Activated gamma-delta T cell treated with anti-CD3 and anti-CD28 coated beads, Interleukin-2, amount 50 U/mL, for 16 hours (primary cell): ENCODE measurements around the gene ZNF804B.

ENCODE experiments used
- DNase-seq: peaks from one replicate; pipeline ENCODE4 v3.0.0-alpha.2; 2020; ENCODE audit warnings: low read depth

ZNF804B gene

DNA sequence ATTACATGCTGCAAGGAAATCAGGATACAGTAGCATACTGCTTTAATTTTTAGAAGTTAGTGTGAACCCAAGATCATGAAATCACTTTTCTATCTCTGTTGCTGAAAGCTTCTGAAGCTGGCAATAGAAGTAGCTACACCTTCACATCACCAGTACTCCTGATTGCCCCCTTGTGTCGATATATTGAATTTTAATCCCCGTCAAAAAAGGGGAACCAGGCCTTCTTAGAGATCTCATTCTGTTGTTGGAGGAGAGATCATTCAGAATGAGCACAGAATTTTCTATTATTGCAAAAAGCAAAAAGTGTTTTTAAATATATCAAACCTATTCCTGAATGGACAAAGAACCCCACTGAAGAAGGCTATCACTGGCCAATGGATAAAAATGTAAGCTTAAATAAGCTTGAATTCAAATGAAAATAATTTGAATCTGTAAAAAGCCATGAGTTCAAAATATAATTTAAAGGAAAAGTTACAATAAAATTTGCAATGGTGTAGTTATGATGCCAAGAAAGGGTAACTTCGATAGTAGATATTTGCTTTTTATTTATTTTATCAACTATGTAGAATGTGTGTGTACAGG, 75.7 kb downstream of the ZNF804B start:
- DNase-seq, result no peak

DNA sequence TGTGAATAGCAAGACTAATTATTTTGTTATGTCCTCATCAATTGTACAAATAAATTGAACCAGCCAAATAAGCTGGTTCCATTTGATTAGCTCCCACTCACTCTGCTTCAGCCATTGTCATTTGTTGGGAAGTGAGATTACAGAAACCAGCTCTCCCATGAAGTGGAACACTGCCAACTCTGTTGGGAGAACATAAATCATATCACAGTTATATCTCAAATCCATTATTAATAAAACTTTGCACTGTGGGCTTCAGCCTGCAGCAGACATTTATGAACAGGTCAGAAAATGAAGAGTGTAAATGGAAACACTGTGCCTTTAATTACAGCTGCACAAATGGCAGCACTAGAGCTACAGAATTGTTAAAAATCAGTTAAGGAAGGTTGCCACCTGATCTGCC, 82.7 kb downstream of the ZNF804B start:
- no peak for DNase-seq

DNA sequence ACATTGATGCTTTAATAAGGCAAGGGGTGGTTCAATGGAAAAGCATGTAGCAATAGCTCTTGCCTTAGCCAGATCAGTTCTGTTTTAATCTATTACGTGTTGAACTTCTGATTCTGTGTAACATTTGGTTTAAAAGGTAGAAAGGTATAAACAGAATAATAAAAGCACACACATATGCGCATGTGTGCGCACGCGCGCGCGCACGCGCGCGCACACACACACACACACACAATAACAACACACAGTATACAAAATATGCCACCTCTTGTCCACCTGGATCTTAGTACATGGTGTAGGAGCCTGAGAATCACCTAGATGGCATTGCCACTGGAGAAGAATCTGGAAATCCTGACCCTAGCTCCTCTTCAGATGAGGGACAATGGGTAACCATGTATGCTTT, 85.6 kb downstream of the ZNF804B start:
- DNase-seq, result no peak

DNA sequence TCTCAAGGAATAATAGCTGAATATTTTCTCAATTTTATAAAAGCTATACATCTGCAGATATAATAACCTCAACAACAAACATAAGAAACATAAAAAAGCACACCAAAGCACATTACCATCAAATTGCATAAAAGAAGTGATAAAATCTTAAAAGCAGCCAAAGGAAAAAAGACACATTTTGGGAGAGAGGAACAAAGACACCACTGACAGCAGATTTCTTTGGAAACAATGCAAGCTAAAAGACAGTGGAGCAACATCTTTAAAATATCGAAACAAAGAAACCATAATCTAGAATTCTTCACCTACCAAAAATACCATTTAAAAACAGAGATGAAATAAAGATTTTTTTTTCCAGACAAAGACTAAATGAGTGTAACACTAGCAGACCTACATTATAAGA, 91.7 kb downstream of the ZNF804B start:
- DNase-seq, result no peak

DNA sequence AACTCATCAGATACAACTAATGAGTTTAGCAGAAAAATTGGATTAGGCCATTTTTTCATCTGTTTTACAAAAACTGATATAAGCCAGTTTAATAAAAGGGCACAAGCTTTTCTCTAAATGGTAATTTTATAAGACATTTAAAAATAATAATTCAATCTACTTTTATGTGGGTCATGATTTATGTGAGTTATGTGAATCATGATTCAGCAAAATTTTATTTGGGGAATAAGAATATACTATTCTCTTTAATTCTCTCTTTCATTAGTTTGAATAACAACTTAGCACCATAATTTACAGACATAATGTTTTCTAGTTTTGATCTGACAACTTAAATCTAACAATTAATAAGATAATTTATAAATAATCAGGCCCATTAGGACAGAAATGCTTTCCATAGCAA, 99.8 kb downstream of the ZNF804B start:
- DNase-seq, result no peak

DNA sequence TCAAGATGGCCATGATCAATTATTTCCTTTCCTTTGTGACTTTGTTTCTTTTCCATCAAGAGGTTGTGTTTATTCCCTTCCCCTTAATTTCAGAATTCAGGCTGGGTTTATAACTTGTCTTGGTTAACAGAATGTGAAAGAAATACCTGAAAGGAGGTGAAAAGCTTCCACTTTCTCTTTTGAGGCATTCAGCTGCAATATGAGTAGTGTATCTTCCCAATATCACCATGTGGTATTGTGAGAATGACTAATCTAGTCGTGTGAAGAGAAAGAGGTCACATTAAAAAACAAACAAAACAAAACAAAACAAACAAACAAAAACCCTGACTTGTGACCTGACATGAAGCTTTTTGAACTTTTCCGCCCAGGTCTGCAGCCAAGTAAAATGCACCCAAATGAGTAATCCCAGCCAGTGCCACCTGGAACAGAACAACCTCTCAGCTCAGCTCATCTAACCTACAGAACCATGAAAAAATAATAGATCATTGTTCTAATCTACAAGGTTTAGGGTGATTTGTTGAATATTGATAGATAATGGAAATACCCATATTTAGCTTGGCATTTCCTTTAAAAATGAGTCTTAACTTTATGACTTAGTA, 106.9 kb downstream of the ZNF804B start:
- DNase-seq, result no peak

DNA sequence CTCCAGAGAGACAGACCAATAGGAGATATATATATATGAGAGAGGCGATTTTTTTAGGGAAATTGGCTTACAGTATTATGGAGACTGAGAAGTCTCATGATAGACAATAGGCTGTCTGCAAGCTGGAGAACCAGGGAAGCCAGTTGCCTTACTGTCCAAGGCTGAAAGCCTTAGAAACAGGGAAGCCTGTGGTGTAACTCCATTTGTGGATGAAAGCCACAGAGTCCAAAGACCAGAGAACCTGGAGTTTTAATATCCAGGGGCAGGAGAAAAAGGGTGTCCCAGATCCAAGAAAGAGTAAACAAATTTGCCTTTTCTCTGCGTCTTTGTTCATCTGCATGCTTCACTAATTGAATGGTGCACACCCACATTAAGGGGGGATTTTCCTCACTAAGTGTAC, 107.7 kb downstream of the ZNF804B start:
- no peak for DNase-seq

DNA sequence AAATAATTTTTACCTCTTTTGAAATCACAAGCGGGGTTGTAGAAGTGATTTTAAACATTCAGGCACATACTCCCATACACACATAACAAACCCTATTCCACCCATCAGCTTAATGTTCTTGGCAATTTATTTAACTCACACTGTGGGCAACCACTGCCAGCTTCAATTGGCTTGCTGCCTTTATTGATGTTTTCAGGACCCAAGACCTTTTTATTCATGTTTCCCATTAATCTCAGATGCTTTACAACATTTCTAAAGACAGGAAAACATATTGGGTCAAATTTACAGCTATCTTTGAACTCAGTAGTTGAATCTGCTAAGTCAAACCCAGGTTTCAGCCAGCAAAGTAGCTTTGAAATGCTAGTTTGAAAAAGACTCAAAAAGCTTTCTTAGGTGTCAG, 109.0 kb downstream of the ZNF804B start:
- no peak for DNase-seq

DNA sequence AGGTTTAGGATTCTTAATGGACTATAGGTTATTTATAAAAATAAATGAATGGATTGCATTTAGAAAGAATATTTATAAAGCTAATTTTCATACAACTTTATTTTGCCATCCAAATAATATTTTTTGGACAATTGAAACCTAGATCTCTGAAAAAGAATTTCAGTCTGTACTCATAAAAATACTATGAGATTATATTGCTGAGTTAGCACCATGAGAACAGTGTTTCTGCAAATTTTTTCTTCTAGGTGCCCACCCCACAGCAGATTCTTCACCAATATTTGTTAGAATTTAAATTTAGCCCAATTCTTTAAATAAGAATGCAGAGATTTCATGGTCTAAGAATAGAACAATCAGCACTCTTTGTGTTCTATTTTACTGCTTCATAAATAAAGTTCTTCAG, 121.6 kb downstream of the ZNF804B start:
- DNase-seq, result no peak

DNA sequence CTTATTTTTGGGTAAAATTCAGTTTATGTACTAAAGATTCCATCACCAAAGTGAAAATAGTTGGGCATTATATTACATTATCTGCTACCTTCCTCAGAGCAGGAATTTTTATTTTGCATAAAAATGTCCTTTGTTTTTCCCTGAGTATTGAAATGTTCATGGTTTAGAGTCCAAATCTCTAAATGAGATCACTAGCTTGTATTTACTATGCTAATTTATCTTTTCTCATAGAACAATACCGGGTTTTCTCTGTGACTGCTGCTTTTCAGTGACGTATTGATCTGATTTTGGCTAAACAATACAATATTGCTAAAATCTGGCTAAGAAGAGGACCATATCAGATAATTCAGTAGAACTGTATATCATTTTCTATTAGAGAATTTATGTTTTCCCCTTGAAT, 125.6 kb downstream of the ZNF804B start:
- no peak for DNase-seq

DNA sequence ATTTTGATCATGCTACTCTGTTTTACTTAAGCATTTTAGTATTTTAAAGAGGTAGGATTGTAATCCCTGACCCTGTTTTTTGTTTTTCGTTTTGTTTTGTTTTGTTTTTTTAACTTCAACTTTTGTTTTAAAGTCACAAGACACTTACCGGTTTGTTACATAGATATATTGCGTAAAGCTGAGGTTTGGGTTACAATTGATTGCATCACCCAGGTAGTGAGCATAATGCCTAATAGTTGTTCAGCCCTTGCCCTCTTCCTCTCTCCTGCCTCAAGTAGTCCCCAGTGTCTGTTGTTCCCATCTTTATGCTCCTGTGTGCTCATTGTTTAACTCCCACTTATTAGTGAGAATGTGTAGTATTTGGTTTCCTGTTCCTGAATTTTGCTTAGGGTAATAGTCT, 129.2 kb downstream of the ZNF804B start:
- DNase-seq, result no peak

DNA sequence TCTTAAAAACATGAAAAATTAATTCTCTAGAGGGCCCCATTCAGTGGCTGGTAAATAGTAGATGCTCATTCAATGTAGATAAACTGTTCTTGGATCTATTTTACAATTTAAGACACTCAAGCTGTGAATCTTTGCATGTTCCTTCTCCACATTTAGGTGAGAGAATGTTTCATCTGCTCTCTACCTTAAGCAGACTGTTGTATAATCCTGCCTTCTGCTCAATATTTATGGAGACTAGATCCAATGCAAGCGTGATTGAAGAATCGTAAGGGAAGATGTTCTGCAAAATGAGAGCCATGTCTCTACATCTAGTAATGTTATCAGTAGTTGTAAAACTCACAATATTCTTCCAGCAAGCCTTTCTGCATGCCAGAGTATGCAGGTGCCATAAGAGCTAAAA, 151.0 kb downstream of the ZNF804B start:
- DNase-seq, result no peak

DNA sequence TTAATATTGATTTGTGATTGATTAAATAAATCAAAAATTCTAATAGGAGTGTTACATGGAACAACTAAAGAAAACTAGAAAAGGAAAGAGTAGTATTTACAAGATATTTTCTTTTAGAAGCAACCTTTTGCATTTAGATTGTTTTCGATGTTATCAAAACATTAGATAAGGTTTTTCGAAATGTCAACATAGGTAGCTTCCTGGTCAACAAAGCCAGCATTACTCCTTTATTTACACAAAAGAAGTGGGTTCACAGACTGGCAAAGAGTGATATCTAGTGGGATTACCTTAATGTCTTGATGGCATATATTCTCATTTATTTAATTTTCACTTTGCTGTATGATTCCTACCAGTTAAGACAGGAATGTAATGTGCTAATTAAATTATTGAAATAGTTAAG, 153.4 kb downstream of the ZNF804B start:
- DNase-seq, result no peak

DNA sequence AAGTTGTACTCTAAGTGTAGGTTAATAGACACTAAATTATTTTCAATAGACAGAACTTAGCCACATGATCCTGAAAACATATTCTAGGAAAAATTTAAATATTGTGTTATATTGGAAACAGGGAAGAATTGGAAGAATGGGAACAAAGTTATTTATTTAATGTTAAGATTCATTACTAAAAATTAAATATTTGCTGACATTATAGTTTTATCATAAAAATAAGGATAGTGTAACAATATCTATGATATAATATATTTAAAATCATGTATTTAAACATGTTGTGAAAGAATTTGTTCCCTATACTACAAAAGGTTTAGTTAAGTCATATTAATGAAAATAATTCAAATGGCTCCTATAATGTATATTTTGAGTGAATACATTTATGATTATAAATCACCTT, 156.1 kb downstream of the ZNF804B start:
- no peak for DNase-seq

DNA sequence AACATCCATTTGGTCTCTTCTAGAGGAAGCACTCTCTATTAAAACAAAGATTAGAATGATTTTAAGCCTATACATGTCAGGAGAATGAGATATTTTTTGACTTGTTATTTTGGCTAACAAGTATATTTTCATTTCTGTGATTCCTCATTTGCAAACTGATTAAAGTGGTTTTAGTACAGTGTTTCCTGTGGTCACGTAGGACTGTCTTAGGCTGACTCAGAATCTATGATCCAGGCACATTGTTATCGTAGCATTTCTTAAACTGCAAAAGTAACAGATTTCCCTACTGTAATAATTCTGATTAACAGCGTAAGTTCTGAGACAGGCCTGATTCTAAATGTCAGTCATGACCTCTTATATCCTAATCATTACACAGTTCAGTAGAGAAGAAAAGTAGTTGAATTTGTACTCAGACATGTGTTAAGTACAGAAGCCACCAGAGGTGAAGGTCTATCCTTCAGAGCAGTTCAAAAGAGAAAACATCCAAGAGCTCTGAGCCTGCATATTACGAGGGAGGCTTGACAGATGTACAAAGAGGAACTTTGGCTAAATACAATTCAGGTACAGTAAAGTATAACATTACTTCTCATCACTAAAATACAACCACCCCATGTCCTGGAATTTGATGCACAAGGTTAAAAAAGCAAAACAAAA, 160.1 kb downstream of the ZNF804B start:
- DNase-seq, result no peak

DNA sequence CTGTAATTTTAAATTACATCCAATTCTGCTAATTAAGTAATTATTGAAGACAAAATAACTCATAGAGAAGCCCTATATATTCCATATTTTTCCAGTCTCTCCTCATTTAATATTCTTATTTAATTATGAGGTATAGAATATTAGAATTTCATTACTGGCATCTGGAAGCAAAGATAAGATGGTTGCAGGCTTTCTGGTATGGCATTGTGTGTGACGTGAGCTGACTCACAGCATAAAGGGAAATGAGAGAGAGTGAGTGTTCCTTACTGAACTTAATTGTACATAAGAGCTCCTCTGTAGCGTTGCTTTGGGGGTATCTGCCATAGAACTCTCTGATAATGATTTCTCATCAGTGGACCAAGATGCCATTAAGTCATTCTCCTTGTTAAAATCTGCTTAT, 163.4 kb downstream of the ZNF804B start:
- DNase-seq, result no peak

DNA sequence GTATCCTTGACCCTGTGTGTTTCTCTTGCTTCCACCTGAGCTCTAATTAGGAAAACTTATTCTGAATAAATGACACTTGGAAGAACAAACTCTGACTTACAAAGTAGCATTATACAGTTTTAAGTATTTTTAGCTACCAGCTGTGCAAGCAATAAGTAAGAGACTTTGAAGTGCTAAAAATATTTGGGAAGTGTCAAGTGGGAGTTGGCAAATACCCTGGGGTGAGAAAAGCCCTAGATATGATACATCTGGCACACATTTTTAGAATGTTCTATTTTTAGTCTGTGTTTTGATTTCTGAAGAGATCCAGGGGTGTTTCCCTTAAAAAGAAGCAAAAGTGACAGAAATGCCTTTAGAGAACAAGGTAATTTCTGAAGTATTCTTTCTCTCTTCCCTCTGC, 168.8 kb downstream of the ZNF804B start:
- DNase-seq, result no peak

DNA sequence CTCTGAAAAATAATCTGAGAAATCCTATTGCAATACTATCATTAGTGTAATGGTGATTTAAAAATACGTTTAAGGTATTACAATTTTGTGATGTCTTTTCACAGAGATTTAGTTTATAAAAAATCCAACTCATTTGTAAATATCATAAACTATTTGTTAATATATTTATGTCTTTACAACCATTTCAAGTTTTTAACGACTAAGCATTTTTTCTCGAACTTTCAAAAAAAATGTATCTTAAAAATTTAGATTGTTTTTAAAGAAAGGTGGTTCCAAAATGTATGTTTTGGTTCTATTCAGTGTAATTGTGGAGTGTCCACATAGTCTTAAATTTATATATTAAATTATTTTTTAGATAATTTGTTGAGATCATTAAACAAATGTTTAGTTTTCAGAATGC, 170.2 kb downstream of the ZNF804B start:
- DNase-seq, result no peak

DNA sequence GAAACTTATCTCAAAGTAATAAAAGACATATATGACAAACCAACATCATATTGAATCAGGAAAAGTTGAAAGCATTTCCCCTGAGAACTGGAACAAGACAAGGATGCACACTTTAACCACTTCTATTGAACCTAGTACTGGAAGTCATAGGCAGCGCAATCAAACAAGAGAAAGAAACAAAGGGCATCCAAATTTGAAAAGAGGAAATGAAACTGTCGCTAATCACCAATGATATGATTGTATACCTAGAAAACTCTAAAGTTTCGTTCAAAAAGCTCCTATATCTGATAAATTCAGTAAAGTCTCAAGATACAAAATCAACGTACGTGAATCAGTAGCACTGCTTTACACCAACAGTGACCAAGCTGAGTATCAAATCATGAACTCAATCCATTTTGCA, 173.8 kb downstream of the ZNF804B start:
- no peak for DNase-seq

DNA sequence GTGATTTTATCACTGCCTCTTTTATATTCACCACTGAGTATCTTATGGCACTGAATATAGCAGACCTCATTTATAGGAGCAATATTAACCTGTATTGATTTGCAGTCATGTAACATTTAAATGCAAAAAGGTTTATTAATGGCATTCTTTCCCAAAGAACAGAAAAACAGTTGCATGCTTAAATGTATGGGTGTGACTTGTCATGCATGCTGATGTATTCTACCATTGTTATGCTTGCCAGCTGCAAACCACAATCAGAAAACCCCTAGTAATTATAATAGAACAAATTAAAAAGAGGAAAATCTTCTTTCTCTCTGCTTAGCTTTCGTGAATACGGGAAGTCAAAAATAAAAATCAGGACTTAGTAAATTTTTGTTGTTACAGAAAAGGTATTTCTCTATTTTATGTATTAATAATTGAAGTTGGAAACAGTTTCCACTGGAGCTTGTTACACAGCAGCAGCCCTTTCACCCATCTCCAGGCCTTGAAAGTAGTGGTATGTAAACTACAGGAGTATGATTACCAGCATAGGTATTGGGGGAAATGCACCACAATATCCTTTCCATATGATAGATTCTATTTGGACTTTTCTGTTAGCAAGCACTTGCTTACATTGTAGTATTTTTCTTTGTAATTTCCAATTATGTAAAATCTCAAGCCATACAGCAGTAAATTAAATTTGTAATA, 183.5 kb downstream of the ZNF804B start:
- DNase-seq, result no peak

DNA sequence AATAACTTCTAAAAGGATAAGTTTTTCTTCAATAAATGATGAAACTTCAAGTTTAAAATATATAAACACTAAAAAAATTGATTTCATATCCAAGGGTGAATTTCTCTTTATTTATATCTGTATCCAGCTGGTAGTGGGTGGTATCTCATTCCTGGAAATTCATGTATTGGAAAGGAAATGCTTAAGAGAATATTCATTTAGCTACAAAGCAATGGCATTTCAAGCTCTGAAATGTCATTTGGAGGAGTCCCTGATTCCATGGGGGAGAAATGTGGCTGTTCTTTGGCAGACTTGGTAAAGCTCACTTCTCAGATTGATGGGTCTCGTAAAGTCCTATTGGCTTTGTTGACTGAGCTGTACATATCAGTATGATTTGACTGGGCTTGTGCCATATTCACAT, 192.3 kb downstream of the ZNF804B start:
- no peak for DNase-seq

DNA sequence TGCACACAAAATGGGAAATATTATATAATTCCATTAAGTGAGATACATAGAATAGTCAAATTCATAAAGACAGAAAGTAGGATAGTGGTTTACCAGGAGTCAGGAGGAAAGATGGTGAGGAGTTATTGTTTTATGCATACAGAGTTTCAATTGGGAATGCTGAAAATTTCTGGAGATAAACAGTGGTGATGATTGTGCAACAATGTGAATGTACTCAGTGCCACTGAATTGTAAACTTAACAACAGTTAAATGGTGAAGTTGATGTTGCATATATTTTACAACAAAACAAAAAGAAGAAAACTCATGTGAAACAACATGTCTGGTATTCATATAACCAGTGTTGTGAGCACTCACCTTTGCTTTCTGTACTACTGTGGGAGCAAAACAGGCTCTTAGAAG, 204.9 kb downstream of the ZNF804B start:
- no peak for DNase-seq

DNA sequence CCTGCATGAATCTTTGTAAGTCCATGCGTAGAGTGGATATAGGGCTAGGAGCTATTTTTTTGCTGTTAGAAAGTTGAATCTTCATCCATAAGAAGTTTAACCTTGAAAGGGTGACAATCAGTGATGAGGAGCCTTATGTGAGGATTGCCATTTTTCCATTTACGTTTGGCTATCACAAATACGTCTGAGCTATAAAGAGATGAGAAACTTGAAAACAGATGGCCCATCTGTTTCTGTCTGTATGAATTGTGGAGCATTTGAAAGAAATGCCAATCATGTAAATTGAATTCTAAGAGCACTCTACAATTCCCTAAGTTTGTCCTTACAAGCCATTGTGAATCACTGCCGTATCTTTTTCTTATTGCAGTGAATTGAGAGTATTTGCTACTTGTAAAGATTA, 205.9 kb downstream of the ZNF804B start:
- DNase-seq, result no peak

DNA sequence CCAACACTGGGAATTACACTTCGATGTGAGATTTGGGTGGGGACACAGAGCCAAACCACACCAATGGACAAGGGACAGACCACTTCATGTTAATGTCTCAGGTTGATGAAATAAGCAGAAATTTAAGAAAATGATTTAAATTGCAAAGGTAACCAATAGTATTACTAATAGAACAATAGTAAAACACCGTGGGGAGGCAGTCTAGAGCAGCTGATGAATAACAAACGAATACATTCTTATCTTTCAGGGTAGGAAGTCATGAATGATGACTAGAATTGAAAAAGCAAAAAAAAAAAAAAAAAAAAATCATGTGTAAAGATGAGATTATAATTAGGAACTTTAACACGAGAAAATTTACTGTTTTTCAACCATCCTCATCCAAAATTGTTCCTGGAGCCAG, 207.9 kb downstream of the ZNF804B start:
- DNase-seq, result no peak
